ENCODE measurements around the gene CRYBA4. TPM values are rescaled to one million over a fixed set of nuclear protein-coding genes. Genes with fewer than 3 reads are reported as not detected.

The CRYBA4 gene
- total RNA-seq, 1 donor: not detected

- no peak overlapping the region for H3K4me2 ChIP-seq (ENCODE audit: insufficient read depth, low read length)
- H3K36me3 ChIP-seq (ENCODE audit: insufficient read depth, low read length): no peaks in the 10 kb centered on the region
- H3K27ac ChIP-seq (ENCODE audit: low read depth, low read length): no peak overlapping the region
- no peak overlapping the region for H2AFZ ChIP-seq (ENCODE audit: low read length)
- no peak for DNase-seq (ENCODE audit: insufficient read length, low spot score, missing footprints)
- TF ChIP-seq CTCF (IDR thresholded peaks at IDR 0.05; ENCODE audit: extremely low read depth, low read depth, low read length): no peak
- H3K4me3 ChIP-seq (ENCODE audit: insufficient read depth, low read length): no peak overlapping the region
- H3K79me2 ChIP-seq (ENCODE audit: insufficient read depth, low read length): no peaks in the 10 kb centered on the region
- H4K20me1 ChIP-seq (ENCODE audit: insufficient read depth, low read length): no peaks in the 10 kb centered on the region
- H3K27me3 ChIP-seq (ENCODE audit: insufficient read depth, low read length): peaks cover 18% of the 10 kb centered on the region
- H3K4me1 ChIP-seq (ENCODE audit: insufficient read depth, low read length): no peaks in the 10 kb centered on the region
- no peaks in the 10 kb centered on the region for H3K9me3 ChIP-seq (ENCODE audit: low read depth, low read length)
Observed at GRCh38 chr22:26623984-26624383, 2.2 kb downstream of the CRYBA4 start.

- TF ChIP-seq CTCF (IDR thresholded peaks at IDR 0.05; ENCODE audit: extremely low read depth, low read depth, low read length): no peak
- no peaks in the 10 kb centered on the region for H4K20me1 ChIP-seq (ENCODE audit: insufficient read depth, low read length)
- peak; percentile 63 for DNase-seq (ENCODE audit: insufficient read length, low spot score, missing footprints)
- H3K27me3 ChIP-seq (ENCODE audit: insufficient read depth, low read length): peaks cover 18% of the 10 kb centered on the region
- H3K4me1 ChIP-seq (ENCODE audit: insufficient read depth, low read length): no peaks in the 10 kb centered on the region
- no peaks in the 10 kb centered on the region for H3K36me3 ChIP-seq (ENCODE audit: insufficient read depth, low read length)
- H3K9me3 ChIP-seq (ENCODE audit: low read depth, low read length): no peaks in the 10 kb centered on the region
- no peak overlapping the region for H3K4me2 ChIP-seq (ENCODE audit: insufficient read depth, low read length)
- no peaks in the 10 kb centered on the region for H3K79me2 ChIP-seq (ENCODE audit: insufficient read depth, low read length)
- H3K4me3 ChIP-seq (ENCODE audit: insufficient read depth, low read length): no peak overlapping the region
- H3K27ac ChIP-seq (ENCODE audit: low read depth, low read length): no peak overlapping the region
- no peak overlapping the region for H2AFZ ChIP-seq (ENCODE audit: low read length)
Observed at GRCh38 chr22:26624803-26625202, 3.0 kb downstream of the CRYBA4 start.

- H3K4me2 ChIP-seq (ENCODE audit: insufficient read depth, low read length): no peak overlapping the region
- no peaks in the 10 kb centered on the region for H3K79me2 ChIP-seq (ENCODE audit: insufficient read depth, low read length)
- DNase-seq (ENCODE audit: insufficient read length, low spot score, missing footprints): no peak
- no peak for TF ChIP-seq CTCF (IDR thresholded peaks at IDR 0.05; ENCODE audit: extremely low read depth, low read depth, low read length)
- no peaks in the 10 kb centered on the region for H3K9me3 ChIP-seq (ENCODE audit: low read depth, low read length)
- H3K4me1 ChIP-seq (ENCODE audit: insufficient read depth, low read length): no peaks in the 10 kb centered on the region
- no peaks in the 10 kb centered on the region for H4K20me1 ChIP-seq (ENCODE audit: insufficient read depth, low read length)
- H3K27me3 ChIP-seq (ENCODE audit: insufficient read depth, low read length): peaks cover 10% of the 10 kb centered on the region
- H2AFZ ChIP-seq (ENCODE audit: low read length): no peak overlapping the region
- no peak overlapping the region for H3K27ac ChIP-seq (ENCODE audit: low read depth, low read length)
- no peaks in the 10 kb centered on the region for H3K36me3 ChIP-seq (ENCODE audit: insufficient read depth, low read length)
- H3K4me3 ChIP-seq (ENCODE audit: insufficient read depth, low read length): no peak overlapping the region
Observed at GRCh38 chr22:26629988-26630761, 8.4 kb downstream of the CRYBA4 start.

- H3K9me3 ChIP-seq (ENCODE audit: low read depth, low read length): no peaks in the 10 kb centered on the region
- DNase-seq (ENCODE audit: insufficient read length, low spot score, missing footprints): no peak
- H3K4me3 ChIP-seq (ENCODE audit: insufficient read depth, low read length): no peak overlapping the region
- H3K27me3 ChIP-seq (ENCODE audit: insufficient read depth, low read length): peaks cover 10% of the 10 kb centered on the region
- H3K36me3 ChIP-seq (ENCODE audit: insufficient read depth, low read length): no peaks in the 10 kb centered on the region
- H3K4me2 ChIP-seq (ENCODE audit: insufficient read depth, low read length): no peak overlapping the region
- no peak for TF ChIP-seq CTCF (IDR thresholded peaks at IDR 0.05; ENCODE audit: extremely low read depth, low read depth, low read length)
- no peak overlapping the region for H3K27ac ChIP-seq (ENCODE audit: low read depth, low read length)
- H4K20me1 ChIP-seq (ENCODE audit: insufficient read depth, low read length): no peaks in the 10 kb centered on the region
- no peak overlapping the region for H2AFZ ChIP-seq (ENCODE audit: low read length)
- no peaks in the 10 kb centered on the region for H3K79me2 ChIP-seq (ENCODE audit: insufficient read depth, low read length)
- H3K4me1 ChIP-seq (ENCODE audit: insufficient read depth, low read length): no peaks in the 10 kb centered on the region
Observed at GRCh38 chr22:26631282-26631681, 9.5 kb downstream of the CRYBA4 start.
